Measurements from ENCODE around the gene SKIC3. TPM values are rescaled to one million over a fixed set of nuclear protein-coding genes. Genes with fewer than 3 reads are reported as not detected.

The SKIC3 gene
- 65.9 to 70.5 TPM (median 69.0 TPM) in 3 replicates for total RNA-seq (2021)
- percentile 84 among the genes with signal in this experiment for Bru-seq, nascent RNA
- long read RNA-seq, experiment 1, full-length matches to known transcripts, result 101 of 185 reads
- long read RNA-seq, experiment 1, partial matches to known transcripts, result 52 of 185 reads
- long read RNA-seq, experiment 1, other reads (novel, unspliced or antisense), result 32 of 185 reads
- long read RNA-seq, experiment 2, full-length matches to known transcripts, result 2 of 56 reads
- long read RNA-seq, experiment 2, partial matches to known transcripts, result 32 of 56 reads
- long read RNA-seq, experiment 2, other reads (novel, unspliced or antisense), result 22 of 56 reads
- long read RNA-seq, experiment 3, partial matches to known transcripts, result 2 of 3 reads
- long read RNA-seq, experiment 3, other reads (novel, unspliced or antisense), result 1 of 3 reads

DNA sequence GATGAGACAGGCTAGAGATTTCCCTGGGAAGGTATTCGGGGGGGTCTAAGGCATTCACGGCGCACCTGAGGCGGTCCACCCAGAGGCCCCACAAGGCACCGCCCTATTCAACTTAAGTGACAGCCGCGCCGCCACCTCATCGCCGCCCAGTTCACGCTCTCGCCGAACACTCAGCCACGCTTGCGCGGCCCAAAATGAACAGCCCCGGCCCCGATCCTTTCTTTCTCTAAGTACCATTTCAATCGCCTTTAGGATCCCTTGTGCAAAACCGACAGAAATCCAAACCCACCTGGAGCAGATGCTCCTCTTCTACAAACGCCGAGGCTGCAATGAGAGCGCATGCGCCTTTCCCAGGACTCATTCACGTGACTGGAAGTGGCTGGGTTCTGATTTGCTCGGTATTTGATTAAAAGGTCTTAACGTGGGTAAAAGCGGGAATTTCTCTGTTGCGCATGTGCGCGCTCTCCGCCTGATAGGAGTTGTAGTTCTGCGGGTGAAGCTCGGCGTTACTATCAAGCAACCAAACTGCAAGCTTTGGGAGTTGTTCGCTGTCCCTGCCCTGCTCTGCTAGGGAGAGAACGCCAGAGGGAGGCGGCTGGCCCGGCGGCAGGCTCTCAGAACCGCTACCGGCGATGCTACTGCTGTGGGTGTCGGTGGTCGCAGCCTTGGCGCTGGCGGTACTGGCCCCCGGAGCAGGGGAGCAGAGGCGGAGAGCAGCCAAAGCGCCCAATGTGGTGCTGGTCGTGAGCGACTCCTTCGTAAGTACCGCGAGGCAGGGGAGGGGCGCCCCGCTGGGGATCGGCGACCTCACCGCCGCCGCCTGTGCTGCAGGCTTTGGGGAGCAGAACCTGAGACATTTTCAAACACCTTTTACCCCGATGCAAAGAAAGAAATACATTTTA, at the start of gene SKIC3, which contains the start of gene ARSK:
Gene SKIC3 (minus strand): TSS at position 331 of the 902 bp plus-strand sequence. CDS start 7,827 bp downstream, outside the sequence.
Gene ARSK (plus strand): TSS at position 455 of the 902 bp plus-strand sequence. CDS start 178 bp downstream, at position 633.
- peak within 1 kb of the TSS; percentile 93 for H3K4me3 Mint-ChIP-seq
- H3K9me3 Mint-ChIP-seq, result no peaks in the 10 kb centered on the region
- no peaks in the 10 kb centered on the region; the same call in 1 of the 2 replicates for H3K27me3 Mint-ChIP-seq (ENCODE audit: low read depth)
- peaks cover 8% of the 10 kb centered on the region for H3K36me3 Mint-ChIP-seq
- DNase-seq (ENCODE audit: low spot score), result peak; percentile 89
- H3K4me1 Mint-ChIP-seq, result peaks cover 20% of the 10 kb centered on the region
- peak; percentile 94 for ATAC-seq
- CTCF ChIA-PET, result interaction anchor here (0.6 to 1.0 kb wide), 2 partner anchors 45 to 289 kb away, joined by 3 read pairs; no protein-coding TSS in a partner anchor
- H3K27ac Mint-ChIP-seq, result peak within 1 kb of the TSS; percentile 98
- POLR2A ChIA-PET, result interaction anchor here (1.0 kb wide), 1 partner anchor 92 kb away, joined by 3 read pairs; the partner anchor contains the start of gene RFESD
- TF ChIP-seq, protein P1, sequence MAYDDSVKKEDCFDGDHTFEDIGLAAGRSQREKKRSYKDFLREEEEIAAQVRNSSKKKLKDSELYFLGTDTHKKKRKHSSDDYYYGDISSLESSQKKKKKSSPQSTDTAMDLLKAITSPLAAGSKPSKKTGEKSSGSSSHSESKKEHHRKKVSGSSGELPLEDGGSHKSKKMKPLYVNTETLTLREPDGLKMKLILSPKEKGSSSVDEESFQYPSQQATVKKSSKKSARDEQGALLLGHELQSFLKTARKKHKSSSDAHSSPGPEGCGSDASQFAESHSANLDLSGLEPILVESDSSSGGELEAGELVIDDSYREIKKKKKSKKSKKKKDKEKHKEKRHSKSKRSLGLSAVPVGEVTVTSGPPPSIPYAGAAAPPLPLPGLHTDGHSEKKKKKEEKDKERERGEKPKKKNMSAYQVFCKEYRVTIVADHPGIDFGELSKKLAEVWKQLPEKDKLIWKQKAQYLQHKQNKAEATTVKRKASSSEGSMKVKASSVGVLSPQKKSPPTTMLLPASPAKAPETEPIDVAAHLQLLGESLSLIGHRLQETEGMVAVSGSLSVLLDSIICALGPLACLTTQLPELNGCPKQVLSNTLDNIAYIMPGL (CRISPR knock-in tag; IDR thresholded peaks at IDR 0.05), result peak; percentile 71; the same call in 1 of the 2 replicates
- TF ChIP-seq JAZF1 (CRISPR knock-in tag; IDR thresholded peaks at IDR 0.05), result no peak
- peak; percentile 95 for TF ChIP-seq USF1 (CRISPR knock-in tag; IDR thresholded peaks at IDR 0.05)
- TF ChIP-seq ZNF281 (CRISPR knock-in tag; IDR thresholded peaks at IDR 0.05), result no peak
- no peak for TF ChIP-seq SMAD3 (CRISPR knock-in tag; IDR thresholded peaks at IDR 0.05; ENCODE audit: borderline replicate concordance)
- TF ChIP-seq SOX15 (CRISPR knock-in tag; IDR thresholded peaks at IDR 0.05), result no peak
- no peak for TF ChIP-seq IRF2 (CRISPR knock-in tag; IDR thresholded peaks at IDR 0.05; ENCODE audit: borderline replicate concordance, low read depth)
- no peak for TF ChIP-seq RELA (CRISPR knock-in tag; IDR thresholded peaks at IDR 0.05; ENCODE audit: borderline replicate concordance)
- TF ChIP-seq TEAD4 (CRISPR knock-in tag; IDR thresholded peaks at IDR 0.05), result no peak
- peak; percentile 41; the same call in 1 of the 2 replicates for TF ChIP-seq FOXP4 (CRISPR knock-in tag; IDR thresholded peaks at IDR 0.05)
- TF ChIP-seq, protein P2, sequence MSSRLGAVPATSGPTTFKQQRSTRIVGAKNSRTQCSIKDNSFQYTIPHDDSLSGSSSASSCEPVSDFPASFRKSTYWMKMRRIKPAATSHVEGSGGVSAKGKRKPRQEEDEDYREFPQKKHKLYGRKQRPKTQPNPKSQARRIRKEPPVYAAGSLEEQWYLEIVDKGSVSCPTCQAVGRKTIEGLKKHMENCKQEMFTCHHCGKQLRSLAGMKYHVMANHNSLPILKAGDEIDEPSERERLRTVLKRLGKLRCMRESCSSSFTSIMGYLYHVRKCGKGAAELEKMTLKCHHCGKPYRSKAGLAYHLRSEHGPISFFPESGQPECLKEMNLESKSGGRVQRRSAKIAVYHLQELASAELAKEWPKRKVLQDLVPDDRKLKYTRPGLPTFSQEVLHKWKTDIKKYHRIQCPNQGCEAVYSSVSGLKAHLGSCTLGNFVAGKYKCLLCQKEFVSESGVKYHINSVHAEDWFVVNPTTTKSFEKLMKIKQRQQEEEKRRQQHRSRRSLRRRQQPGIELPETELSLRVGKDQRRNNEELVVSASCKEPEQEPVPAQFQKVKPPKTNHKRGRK (CRISPR knock-in tag; IDR thresholded peaks at IDR 0.05; ENCODE audit: borderline replicate concordance), result no peak
- TF ChIP-seq, protein P3, sequence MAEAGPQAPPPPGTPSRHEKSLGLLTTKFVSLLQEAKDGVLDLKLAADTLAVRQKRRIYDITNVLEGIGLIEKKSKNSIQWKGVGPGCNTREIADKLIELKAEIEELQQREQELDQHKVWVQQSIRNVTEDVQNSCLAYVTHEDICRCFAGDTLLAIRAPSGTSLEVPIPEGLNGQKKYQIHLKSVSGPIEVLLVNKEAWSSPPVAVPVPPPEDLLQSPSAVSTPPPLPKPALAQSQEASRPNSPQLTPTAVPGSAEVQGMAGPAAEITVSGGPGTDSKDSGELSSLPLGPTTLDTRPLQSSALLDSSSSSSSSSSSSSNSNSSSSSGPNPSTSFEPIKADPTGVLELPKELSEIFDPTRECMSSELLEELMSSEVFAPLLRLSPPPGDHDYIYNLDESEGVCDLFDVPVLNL (CRISPR knock-in tag; IDR thresholded peaks at IDR 0.05; ENCODE audit: borderline replicate concordance, low read depth), result no peak
- TF ChIP-seq ZNF425 (CRISPR knock-in tag; conservative IDR thresholded peaks at IDR 0.05), result no peak
- TF ChIP-seq, protein P4, sequence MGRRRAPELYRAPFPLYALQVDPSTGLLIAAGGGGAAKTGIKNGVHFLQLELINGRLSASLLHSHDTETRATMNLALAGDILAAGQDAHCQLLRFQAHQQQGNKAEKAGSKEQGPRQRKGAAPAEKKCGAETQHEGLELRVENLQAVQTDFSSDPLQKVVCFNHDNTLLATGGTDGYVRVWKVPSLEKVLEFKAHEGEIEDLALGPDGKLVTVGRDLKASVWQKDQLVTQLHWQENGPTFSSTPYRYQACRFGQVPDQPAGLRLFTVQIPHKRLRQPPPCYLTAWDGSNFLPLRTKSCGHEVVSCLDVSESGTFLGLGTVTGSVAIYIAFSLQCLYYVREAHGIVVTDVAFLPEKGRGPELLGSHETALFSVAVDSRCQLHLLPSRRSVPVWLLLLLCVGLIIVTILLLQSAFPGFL (CRISPR knock-in tag; IDR thresholded peaks at IDR 0.05; ENCODE audit: borderline replicate concordance), result no peak
- TF ChIP-seq NFE2L1 (CRISPR knock-in tag; IDR thresholded peaks at IDR 0.05), result no peak
- TF ChIP-seq AR (CRISPR knock-in tag; IDR thresholded peaks at IDR 0.05), result no peak
